Stimulated activated CD4-positive, alpha-beta T cell treated with anti-CD3 and anti-CD28 coated beads, Interleukin-2, amount 100 ng/mL, for 4 hours (primary cell): ENCODE measurements around the gene TTLL5.

Source experiments
- DNase-seq: peaks from one replicate; pipeline ENCODE4 v3.0.0-alpha.2; 2020; ENCODE audit warnings: low read depth

TTLL5 gene, protein sequence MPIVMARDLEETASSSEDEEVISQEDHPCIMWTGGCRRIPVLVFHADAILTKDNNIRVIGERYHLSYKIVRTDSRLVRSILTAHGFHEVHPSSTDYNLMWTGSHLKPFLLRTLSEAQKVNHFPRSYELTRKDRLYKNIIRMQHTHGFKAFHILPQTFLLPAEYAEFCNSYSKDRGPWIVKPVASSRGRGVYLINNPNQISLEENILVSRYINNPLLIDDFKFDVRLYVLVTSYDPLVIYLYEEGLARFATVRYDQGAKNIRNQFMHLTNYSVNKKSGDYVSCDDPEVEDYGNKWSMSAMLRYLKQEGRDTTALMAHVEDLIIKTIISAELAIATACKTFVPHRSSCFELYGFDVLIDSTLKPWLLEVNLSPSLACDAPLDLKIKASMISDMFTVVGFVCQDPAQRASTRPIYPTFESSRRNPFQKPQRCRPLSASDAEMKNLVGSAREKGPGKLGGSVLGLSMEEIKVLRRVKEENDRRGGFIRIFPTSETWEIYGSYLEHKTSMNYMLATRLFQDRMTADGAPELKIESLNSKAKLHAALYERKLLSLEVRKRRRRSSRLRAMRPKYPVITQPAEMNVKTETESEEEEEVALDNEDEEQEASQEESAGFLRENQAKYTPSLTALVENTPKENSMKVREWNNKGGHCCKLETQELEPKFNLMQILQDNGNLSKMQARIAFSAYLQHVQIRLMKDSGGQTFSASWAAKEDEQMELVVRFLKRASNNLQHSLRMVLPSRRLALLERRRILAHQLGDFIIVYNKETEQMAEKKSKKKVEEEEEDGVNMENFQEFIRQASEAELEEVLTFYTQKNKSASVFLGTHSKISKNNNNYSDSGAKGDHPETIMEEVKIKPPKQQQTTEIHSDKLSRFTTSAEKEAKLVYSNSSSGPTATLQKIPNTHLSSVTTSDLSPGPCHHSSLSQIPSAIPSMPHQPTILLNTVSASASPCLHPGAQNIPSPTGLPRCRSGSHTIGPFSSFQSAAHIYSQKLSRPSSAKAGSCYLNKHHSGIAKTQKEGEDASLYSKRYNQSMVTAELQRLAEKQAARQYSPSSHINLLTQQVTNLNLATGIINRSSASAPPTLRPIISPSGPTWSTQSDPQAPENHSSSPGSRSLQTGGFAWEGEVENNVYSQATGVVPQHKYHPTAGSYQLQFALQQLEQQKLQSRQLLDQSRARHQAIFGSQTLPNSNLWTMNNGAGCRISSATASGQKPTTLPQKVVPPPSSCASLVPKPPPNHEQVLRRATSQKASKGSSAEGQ (N-terminal part only)

DNA sequence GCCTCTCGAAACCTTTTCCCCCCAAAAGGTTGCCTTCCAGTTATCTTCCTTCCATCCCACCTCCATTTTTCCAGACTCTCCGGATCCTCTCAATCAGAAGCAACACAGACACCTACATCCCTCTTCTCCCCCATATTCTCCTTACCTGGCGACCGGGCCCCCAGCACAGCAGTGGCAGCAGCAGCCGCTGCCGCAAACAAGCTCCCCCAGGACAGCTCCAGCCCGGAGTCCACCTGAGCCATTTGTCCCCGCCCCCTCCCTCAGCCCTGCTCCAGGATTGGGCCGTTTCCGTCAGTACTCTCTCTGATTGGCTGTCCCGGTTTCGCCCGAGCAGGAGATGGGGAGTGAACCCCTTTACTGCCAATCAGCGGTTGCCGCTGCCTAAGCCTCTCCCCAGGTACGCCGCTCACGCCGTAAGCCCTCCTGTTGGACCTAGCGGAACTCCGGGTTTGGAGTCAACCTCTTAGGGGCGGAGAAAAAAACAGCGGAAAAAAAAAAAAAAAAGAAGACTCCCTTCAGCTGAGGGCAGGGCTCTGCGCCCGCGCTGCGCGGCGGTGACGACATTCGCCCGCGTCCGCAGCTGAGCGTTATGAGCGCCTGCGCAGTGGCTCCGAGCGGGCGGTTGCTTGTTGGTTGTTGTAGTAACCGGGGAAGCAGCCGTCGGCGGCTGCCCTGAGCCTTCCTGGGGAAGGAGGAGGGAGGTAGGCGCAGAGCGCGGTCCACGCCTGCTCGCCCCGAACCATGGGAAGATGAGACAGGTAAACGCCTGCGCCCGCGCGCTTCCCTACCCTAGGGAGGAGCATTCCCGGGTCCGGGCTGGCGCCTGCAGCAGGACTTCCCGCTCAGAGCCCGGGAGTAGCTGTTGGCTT is at the start of gene TTLL5, which contains the start of gene ERG28:
Gene TTLL5, plus strand, starts transcription at position 617 of the 869 bp plus-strand sequence. CDS start 1,904 bp downstream, outside the sequence.
Gene ERG28, minus strand, starts transcription at position 247 of the 869 bp plus-strand sequence. CDS start 3,374 bp downstream, outside the sequence.
- DNase-seq, result peak; percentile 93

DNA sequence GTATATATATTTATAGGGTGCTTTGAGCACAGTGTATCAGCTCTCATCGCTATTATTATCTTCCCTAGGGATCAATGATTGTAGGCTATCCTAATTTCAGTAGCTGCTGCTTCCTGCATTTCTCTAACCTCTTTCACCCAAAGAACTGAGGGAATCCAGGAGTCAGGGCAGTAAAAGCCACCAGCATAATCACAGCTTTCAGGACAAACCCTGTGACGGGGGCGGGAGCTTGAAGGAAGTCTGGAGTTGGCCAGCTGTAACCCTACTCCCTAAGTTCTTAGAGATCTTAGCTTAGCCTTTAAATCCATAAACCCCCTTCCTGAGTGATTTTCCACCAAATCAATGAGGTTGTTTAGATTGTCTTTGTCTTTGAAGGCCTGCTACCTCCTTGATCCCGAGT is 48.9 kb upstream of the TTLL5 start:
- no peak for DNase-seq

- DNase-seq, result no peak
Measured at GRCh38 chr14:75614179-75614578, 46.9 kb upstream of the TTLL5 start.

GRCh38 chr14:75615200-75615599 is 45.8 kb upstream of the TTLL5 start:
- no peak for DNase-seq

GRCh38 chr14:75619548-75619947 is 41.5 kb upstream of the TTLL5 start:
- DNase-seq, result no peak

DNA sequence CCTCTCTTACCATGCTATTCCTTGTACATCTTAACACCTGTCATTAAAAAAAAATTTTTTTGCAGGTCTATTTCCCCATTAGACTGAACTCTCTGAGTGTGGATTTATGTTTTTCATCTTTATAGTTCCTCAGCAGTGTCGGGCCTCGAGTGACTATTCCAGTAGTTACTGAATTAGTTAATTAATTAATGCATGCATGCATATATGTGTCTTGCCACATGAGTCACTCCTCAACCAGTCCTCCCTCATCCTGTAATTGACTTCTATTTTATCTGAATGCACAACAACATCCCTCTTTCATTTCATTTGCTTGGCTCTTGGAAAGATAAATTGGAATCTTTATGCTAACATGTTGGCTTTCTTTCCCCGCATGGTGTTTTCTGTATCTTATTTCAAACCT is 36.0 kb upstream of the TTLL5 start:
- no peak for DNase-seq

DNA sequence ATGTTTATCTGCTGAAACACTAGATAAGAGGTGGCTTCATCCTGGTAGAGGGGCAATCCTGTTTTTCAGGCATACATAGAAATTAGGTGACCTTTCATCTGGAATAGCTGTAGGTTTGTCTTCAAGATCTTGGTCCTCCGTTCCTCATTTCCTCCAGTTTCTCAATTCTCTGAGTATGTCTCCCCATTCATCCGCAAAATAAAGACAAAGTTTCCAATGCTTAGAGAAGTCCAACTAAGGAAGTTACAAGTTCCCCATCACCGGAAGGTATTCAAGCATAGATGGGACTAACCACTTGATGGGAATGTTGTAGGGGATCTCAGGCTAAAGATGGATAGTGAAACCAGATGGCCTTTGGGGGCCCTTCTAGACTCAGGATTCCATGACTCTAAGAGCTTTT is 34.6 kb upstream of the TTLL5 start:
- DNase-seq, result no peak

DNA sequence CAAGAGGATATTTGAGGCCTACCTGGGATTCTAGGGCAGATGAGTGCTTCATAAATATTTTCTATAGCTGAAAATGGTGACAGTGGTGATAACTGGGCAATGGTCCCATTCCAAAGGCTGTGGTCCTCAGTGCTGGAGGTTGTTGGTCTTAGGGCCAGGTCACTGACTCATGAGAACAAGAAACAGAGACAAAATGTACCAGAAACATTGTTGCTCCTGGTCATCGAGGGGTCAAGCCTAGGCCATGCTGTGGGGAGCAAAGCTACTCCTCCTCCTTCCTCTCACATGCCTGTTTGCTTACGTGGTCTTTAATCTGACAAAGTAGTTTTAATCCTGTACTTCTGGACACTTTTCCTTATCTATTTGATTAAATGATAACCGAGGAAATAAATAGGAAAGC is 34.2 kb upstream of the TTLL5 start:
- DNase-seq, result no peak

DNA sequence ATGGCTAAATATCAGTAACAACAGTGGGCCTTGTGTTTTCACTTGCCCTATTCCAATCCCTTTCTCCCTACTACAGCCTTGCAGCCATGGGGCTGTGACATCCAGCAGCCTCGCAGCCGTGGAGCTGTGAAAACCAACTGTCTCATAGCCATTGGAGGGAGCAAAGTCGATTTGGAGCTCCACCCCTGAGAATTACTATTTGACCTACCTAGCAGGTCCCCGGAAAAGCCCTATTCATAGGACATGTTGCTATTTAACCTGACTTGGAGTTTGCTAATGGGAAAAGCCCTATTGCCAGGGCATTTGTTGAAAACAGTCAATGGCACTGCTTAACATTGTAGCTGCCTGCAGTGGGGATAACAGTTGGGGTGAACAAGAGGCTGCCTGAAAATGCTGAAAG is 33.6 kb upstream of the TTLL5 start:
- no peak for DNase-seq

GRCh38 chr14:75628816-75629215 is 32.2 kb upstream of the TTLL5 start:
- no peak for DNase-seq

DNA sequence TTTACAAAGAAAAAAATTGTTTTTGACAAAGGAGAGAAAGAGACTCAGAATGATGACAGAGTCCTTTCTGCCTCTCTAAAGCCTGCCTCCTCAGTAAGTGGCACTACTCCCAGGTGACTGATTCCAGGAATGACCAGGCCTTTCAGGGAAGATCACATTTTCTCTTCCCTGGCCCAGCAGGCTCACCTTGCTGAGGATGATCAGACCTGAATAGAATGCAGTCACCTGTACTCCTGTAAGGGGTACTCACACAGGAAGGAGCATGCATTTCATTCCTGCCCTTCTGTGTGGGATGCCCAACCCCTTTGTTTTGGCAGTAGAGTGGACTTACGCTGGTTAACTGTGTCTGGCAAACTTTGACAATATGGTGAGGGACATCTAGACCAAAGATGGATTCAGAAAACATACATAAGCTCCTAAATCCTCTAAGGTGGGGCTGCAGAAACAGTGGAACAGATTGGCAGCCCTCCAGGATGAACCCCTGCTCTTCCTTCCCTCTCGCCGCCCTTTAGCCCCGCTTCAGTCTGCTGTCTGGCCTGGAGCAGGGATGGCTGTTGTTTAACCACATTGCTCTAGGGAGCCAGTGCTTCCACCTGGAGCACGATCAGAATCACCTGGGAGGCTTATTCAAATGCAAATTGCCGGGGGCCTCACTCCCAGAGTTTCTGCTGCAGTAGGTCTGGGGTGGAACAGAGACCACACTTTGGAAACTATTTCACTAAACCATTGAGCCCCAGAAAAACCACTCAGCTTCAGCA is 30.2 kb upstream of the TTLL5 start:
- DNase-seq, result no peak

DNA sequence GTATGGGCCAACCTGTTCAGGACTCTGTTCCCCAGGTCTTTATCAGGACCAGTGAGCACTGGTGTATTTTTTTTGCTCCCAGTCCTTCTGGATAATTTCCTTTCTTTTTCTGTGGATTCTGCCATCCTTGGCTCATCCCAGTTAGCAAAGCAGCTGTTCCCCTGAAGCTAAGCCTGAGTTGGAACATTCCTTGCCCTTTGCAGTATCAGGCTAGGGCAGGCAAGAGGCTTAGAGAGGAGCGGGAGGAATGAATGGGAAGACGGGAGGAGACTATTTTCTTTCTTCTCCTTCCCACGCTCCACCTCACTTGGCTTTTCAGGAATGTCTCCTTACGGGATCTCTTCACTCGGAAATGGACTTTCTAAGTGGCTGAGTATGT is 29.6 kb upstream of the TTLL5 start:
- no peak for DNase-seq

DNA sequence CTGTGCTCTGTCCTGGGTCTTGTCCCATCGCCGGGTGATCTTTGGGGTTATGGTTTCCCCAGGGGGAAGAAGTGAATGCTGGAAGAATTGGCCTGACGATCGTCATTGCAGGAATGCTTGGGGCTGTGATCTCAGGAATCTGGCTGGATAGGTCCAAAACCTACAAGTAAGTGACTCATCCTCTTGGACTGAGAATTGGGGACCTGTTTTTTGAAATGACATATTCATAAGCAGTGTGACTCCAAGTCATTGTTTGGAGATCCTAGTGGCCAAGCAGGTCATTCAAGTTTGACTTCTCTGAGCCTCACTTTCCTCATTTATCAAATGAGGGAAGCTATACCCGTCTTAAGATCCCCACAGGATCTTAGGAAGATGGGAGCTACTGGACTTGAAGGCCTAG is 26.2 kb upstream of the TTLL5 start:
- DNase-seq, result no peak

- no peak for DNase-seq
Measured at GRCh38 chr14:75636100-75636692, 24.9 kb upstream of the TTLL5 start.

DNA sequence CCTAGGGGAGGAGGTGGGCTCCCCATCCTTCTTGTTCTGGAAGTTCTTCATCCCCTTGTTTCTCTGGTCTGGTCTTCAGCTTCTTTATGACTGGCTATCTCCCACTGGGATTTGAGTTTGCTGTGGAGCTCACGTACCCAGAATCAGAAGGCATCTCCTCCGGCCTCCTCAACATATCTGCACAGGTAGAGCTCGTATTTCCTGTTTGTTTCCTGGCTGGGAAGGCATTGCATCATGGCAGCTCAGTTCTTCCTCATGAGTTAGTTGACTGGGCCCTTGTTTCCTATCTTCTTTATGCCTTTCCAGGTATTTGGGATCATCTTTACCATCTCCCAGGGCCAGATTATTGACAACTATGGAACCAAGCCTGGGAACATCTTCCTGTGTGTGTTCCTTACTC is 20.2 kb upstream of the TTLL5 start:
- DNase-seq, result no peak

- no peak for DNase-seq
Measured at GRCh38 chr14:75643985-75644384, 17.1 kb upstream of the TTLL5 start.

GRCh38 chr14:75645056-75645455 is 16.0 kb upstream of the TTLL5 start:
- DNase-seq, result no peak

GRCh38 chr14:75646762-75647161 is 14.3 kb upstream of the TTLL5 start:
- DNase-seq, result no peak

GRCh38 chr14:75647640-75648039 is 13.4 kb upstream of the TTLL5 start:
- DNase-seq, result no peak
